ENCODE data around the gene GAS7.

GRCh38 chr17:10034719-10035475, 163.5 kb downstream of the GAS7 start:
- TF ChIP-seq EZH2 (IDR thresholded peaks at IDR 0.05; ENCODE audit: borderline replicate concordance, insufficient read depth, low read depth, low read length, poor library complexity, severe bottlenecking) = no peak
- no peak for TF ChIP-seq CTCF (IDR thresholded peaks at IDR 0.05)

Data from B cell (primary cell).